Psoas muscle (tissue), 8 donors: ENCODE measurements around the gene FRYL. TPM values are rescaled to one million over a fixed set of nuclear protein-coding genes. Genes with fewer than 3 reads are reported as not detected.
"Not testable (repeated sequence)": the region's sequence is repeated elsewhere in the genome, so short reads cannot be mapped to it uniquely, and the experiment has no call there.

ENCODE experiments used
- ATAC-seq, 4 donors: fragments of 200-7000 bp; cut with Tn5 transposase; one replicate each; pipeline ENCODE4 v1.9.1; 2020; ENCODE audit warnings: moderate library complexity in 3 of 4, mild to moderate bottlenecking in 2 of 4
- DNase-seq, 2 donors: peaks; one replicate each; pipeline ENCODE4 v3.0.0-alpha.2; 2020
- H3K27ac ChIP-seq: fragments of 200-600 bp; one replicate; pipeline ENCODE4 v1.8.0; 2022
- H3K27me3 ChIP-seq, 3 donors: fragments of 200-600 bp in 1 of 3; one replicate each; pipeline versions ENCODE4 v1.6.1 to v1.8.0; 2013 to 2022; ENCODE audit warnings: low read length in 2 of 3, mild to moderate bottlenecking in 2 of 3, moderate library complexity in 1 of 3; ENCODE audit not compliant: insufficient read depth in 3 of 3
- H3K36me3 ChIP-seq, 2 donors: fragments of 200-600 bp in 1 of 2; one replicate each; pipeline versions ENCODE4 v1.6.1 to v1.8.0; 2013 to 2022; ENCODE audit warnings: low read depth in 1 of 2, mild to moderate bottlenecking in 1 of 2, moderate library complexity in 1 of 2; ENCODE audit not compliant: insufficient read depth in 1 of 2
- H3K4me1 ChIP-seq: fragments of 200-600 bp; one replicate; pipeline ENCODE4 v1.8.0; 2022
- H3K4me3 ChIP-seq: fragments of 200-600 bp; one replicate; pipeline ENCODE4 v1.8.0; 2022; ENCODE audit warnings: mild to moderate bottlenecking
- H3K9me3 ChIP-seq: fragments of 200-600 bp; one replicate; pipeline ENCODE4 v1.8.0; 2022
- WGBS, 3 donors: extraction: QIAGEN DNeasy Blood & Tissue Kit; methylation state at CpG; one replicate each; pipeline versions ENCODE4 v1.1.6 to v1.1.7; 2013; 5-methylcytosine and 5-hydroxymethylcytosine counted together
- intact Hi-C, 2 donors: fragments of 100-400 bp; cut with DNase I; formaldehyde crosslinking; loops; one replicate each; pipeline versions ENCODE4 v1.11.0 to v1.14.2; 2022
- polyA plus RNA-seq, 3 donors: library from polyadenylated mRNA; stranded (reverse); fragments of 200-250 nt; gene quantifications; one replicate each; pipeline ENCODE4 v1.2.3, GENCODE V29; 2013
- total RNA-seq, 4 donors: library from RNA; stranded (reverse); fragmentation: NEBNext Ultra II Directional in 2 of 4; extraction: Animal tissue kit (Norgen Biotek cat#: 25700) in 2 of 4; gene quantifications; one replicate each; pipeline versions ENCODE4 v1.2.1 to v1.2.4, GENCODE V29; 2021 to 2023
- TF ChIP-seq, protein P1 (sequence below): fragments of 200-600 bp; IDR thresholded peaks from one replicate; pipeline ENCODE4 v1.8.0; 2022; ENCODE audit warnings: antibody characterized with exemption
- donor health status: healthy with polysubstance abuse.
- donor health status: DM: no; HTN: no; CAD: no; lungs with moderate emphysema.
- donor health status: Bipolar disorder and iron deficiency.
- donor health status: healthy.
- donor health status: DM: yes; HTN: yes; CAD: no.
- donor health status: DM: no; HTN: no; CAD: no.
- donor health status: DM: no; HTN: no; CAD: no.
- donor health status: DM: yes; HTN: yes; CAD: no.

FRYL gene
- total and polyA plus RNA-seq, 7 donors = 4.8 to 21.7 (median 15.0) TPM

DNA sequence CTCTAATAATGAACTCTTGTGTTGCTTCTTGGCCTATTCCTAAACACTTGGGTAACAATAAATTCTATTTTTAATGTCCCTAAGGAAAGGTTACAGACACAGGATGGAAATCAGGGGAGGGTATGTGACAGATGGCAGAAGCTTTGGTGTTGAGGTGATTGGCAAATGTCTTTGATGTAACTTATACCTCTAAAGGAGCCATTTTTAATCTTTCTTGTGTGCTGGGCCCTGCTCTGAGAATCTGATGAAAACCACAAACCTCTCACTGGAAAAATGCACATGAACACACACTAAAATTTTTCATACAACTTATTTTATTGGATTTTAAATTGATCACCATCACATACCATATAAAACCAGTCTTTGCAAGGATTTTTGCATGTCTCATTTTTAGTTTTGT is 17.7 kb downstream of the FRYL start:
- peaks cover 31% of the 10 kb centered on the region for H3K4me1 ChIP-seq
- no peak overlapping the region for H3K4me3 ChIP-seq
- H3K27me3 ChIP-seq = no peaks in the 10 kb centered on the region
- no peak for DNase-seq
- no peak overlapping the region for H3K27ac ChIP-seq
- no peak for ATAC-seq
- TF ChIP-seq, protein P1, sequence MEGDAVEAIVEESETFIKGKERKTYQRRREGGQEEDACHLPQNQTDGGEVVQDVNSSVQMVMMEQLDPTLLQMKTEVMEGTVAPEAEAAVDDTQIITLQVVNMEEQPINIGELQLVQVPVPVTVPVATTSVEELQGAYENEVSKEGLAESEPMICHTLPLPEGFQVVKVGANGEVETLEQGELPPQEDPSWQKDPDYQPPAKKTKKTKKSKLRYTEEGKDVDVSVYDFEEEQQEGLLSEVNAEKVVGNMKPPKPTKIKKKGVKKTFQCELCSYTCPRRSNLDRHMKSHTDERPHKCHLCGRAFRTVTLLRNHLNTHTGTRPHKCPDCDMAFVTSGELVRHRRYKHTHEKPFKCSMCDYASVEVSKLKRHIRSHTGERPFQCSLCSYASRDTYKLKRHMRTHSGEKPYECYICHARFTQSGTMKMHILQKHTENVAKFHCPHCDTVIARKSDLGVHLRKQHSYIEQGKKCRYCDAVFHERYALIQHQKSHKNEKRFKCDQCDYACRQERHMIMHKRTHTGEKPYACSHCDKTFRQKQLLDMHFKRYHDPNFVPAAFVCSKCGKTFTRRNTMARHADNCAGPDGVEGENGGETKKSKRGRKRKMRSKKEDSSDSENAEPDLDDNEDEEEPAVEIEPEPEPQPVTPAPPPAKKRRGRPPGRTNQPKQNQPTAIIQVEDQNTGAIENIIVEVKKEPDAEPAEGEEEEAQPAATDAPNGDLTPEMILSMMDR = no peak
- intact Hi-C loops = no loop called here
- H3K36me3 ChIP-seq = no peaks in the 10 kb centered on the region
- no peaks in the 10 kb centered on the region for H3K9me3 ChIP-seq

DNA sequence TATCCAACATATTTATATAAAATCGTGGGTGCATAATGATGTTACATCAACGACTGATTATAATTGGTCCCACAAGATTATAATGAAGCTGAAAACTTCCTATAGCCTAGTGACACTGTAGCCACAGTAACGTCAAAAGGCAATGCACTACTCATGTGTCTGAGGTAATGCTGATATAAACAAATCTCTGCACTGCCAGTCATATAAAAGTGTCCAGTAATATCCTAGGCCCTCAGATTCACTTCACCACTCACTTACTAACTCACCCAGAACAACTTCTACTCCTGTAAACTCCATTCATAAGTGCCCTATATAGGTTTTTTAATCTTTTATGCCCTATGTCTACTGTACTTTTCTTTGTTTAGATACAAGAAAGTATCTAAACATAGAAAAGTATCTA is 18.8 kb downstream of the FRYL start:
- intact Hi-C loops = no loop called here
- no peaks in the 10 kb centered on the region for H3K9me3 ChIP-seq
- H3K4me1 ChIP-seq = peaks cover 29% of the 10 kb centered on the region
- H3K4me3 ChIP-seq = no peak overlapping the region
- H3K27ac ChIP-seq = no peak overlapping the region
- ATAC-seq (peak in 1 of 4 donors; percentile 36), DNase-seq (no peak)
- no peaks in the 10 kb centered on the region for H3K36me3 ChIP-seq
- TF ChIP-seq, protein P1 = no peak
- H3K27me3 ChIP-seq = no peaks in the 10 kb centered on the region
- WGBS, 3 donors = 77 to 84% (median 80%) methylated on average over 3 of the region's 3 CpGs

DNA sequence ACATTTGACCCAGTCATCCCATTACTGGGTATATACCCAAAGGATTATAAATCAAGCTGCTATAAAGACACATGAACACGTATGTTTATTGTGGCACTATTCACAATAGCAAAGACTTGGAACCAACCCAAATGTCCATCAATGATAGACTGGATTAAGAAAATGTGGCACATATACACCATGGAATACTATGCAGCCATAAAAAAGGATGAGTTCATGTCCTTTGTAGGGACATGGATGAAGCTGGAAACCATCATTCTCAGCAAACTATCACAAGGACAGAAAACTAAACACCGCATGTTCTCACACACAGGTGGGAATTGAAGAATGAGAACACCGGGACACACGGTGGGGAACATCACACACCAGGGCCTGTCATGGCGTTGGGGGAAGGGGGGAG is 21.4 kb downstream of the FRYL start:
- H3K27ac ChIP-seq, H3K9me3 ChIP-seq, DNase-seq, ATAC-seq, H3K27me3 ChIP-seq, intact Hi-C loops, H3K4me3 ChIP-seq, H3K36me3 ChIP-seq: not testable (repeated sequence)
- H3K4me1 ChIP-seq = peaks cover 26% of the 10 kb centered on the region
- WGBS, 3 donors = 96 to 98% (median 97%) methylated on average over 5 of the region's 5 CpGs

DNA sequence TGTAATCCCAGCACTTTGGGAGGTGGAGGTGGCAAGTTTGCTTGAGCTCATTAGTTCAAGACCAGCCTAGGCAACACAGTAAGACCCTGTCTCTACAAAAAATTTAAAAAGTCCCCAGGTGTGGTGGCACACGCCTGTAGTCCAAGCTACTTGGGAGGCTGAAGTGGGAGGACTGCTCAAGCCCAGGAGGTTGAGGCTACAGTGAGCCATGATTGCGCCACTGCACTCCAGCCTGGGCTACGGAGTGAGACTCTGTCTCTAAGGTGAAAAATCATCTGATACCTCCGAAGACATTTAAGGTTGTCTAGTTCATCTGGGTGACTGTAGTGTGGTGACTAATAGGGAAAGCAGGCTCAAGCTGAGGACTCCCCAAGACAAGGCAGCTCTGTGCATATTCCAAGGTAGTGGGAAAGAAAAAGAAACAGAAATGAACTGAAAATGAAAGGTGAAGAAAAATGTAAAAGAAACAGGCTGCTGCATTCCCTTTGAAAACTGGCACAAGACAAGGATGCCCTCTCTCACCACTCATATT is 23.3 kb downstream of the FRYL start:
- no peaks in the 10 kb centered on the region for H3K9me3 ChIP-seq
- H3K27me3 ChIP-seq = no peaks in the 10 kb centered on the region
- DNase-seq (no peak), ATAC-seq (no peak)
- no peaks in the 10 kb centered on the region for H3K36me3 ChIP-seq
- no peak overlapping the region for H3K27ac ChIP-seq
- peaks cover 35% of the 10 kb centered on the region for H3K4me1 ChIP-seq
- H3K4me3 ChIP-seq = no peak overlapping the region
- TF ChIP-seq, protein P1 = no peak
- intact Hi-C loops = no loop called here
- WGBS, 3 donors = 74 to 96% (median 82%) methylated on average over 4 of the region's 4 CpGs

DNA sequence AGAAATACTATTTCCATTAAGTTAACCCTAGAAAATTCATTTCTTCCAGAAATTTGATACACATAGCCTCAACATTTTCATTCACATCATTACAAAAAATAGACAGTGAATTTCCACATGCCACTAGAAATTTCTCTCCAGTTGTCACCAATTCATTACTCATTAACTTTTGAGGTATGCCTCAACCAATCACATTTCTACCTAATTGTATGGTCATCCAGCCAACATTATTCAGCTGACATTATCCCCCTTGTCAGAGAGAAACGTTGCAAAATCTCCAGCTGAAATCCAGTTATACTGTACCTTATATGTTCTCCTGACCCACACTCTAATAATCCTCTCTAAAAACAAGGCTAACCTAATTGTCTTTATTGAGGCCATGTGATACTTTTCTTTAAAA is 24.8 kb downstream of the FRYL start:
- TF ChIP-seq, protein P1 = no peak
- H3K4me1 ChIP-seq = peaks cover 42% of the 10 kb centered on the region
- 35 to 47% (median 39%) methylated on average over 1 of the region's 1 CpG for WGBS, 3 donors
- no peak overlapping the region for H3K4me3 ChIP-seq
- no peak overlapping the region for H3K27ac ChIP-seq
- ATAC-seq (no peak), DNase-seq (no peak)
- no peaks in the 10 kb centered on the region for H3K9me3 ChIP-seq
- no peaks in the 10 kb centered on the region for H3K27me3 ChIP-seq
- H3K36me3 ChIP-seq = no peaks in the 10 kb centered on the region
- intact Hi-C loops = no loop called here
